NCI-H2081 treated with DMSO at 0.1 percent for 48 hours (cell line): ENCODE data around the gene SMARCD2.

Experiments
- DNase-seq: peaks from one replicate; lab custom pipeline; 2025; lab: John Stamatoyannopoulos, UW

The SMARCD2 gene

DNA sequence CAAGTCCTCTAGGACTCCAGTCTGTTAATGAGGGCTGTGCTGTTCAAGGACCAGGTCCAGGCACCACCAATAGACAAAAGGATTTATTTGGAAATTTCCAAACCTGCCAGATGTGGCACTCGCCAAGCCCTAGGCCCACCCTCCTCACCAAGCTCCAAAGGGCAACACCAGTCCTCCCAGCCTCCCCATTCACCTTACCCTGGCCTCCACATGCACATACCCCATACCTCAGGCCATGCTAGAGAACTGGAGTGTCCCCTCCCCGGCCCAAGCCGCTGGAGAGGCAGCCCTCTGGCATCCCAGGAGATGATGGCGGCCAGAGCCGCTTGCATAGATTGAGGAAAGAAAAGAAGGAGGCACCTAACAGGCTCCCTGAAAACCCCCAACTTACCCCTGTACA is 10.5 kb downstream of the SMARCD2 start:
- no peak for DNase-seq

DNA sequence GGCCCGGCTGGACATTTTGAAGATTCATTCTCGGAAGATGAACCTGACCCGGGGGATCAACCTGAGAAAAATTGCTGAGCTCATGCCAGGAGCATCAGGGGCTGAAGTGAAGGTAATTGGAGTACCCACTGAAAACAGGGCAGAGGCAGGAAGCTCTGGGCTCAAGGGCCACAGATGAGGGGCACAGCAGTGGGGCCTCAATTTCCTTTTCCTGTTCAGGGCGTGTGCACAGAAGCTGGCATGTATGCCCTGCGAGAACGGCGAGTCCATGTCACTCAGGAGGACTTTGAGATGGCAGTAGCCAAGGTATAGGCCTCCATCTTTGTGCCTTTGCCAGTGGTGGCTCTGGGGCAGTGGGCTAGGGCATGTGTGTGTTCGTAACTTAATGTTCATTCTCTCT is 11.0 kb downstream of the SMARCD2 start:
- DNase-seq, result no peak

DNA sequence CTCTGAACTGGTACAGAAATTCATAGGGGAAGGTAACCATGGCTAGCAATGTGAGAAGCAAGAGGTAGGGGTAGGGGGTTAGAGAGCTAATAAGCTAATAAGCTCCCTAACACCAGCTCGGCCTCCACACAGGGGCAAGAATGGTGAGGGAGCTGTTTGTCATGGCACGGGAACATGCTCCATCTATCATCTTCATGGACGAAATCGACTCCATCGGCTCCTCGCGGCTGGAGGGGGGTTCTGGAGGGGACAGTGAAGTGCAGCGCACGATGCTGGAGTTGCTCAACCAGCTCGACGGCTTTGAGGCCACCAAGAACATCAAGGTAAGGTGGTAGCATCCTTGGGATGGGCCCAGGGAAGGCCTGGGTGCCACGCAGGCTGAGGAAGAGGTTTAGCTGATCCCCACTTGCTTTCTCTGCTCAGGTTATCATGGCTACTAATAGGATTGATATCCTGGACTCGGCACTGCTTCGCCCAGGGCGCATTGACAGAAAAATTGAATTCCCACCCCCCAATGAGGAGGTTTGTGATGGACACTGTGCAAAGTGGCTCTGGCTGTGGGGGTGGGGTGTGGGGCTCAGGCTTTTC is 11.5 kb downstream of the SMARCD2 start:
- DNase-seq, result no peak

DNA sequence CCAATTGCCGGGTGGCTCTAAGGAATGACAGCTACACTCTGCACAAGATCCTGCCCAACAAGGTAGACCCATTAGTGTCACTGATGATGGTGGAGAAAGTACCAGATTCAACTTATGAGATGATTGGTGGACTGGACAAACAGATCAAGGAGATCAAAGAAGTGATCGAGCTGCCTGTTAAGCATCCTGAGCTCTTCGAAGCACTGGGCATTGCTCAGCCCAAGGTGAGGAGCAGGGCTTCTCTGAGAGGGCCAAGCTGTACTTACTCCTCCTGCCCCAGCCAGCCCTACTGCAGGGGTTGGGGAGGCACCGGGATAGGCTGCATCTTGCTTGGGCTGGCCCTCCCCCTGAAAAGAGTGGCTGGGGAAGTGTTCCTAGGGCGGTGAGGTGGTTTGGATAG is 12.2 kb downstream of the SMARCD2 start:
- DNase-seq, result no peak

DNA sequence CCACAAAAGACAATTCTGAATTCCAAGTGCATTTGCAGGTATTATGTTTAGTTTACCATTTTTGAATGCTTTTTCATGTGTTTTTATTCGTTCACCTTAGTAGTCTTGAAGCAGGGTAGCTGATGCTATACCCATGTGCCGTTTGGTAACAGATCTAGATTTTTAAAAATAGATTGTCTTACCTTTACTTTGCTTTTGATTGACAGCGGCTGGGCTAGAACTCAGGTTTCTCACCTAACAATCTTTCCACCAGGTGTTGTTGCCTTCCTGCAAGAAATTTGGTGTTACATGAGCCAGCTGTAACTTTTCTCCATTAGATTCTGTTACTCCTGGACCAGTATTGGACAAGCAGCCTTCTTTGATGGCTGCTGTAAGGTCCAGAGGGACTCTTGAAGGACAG is 13.5 kb downstream of the SMARCD2 start:
- no peak for DNase-seq

DNA sequence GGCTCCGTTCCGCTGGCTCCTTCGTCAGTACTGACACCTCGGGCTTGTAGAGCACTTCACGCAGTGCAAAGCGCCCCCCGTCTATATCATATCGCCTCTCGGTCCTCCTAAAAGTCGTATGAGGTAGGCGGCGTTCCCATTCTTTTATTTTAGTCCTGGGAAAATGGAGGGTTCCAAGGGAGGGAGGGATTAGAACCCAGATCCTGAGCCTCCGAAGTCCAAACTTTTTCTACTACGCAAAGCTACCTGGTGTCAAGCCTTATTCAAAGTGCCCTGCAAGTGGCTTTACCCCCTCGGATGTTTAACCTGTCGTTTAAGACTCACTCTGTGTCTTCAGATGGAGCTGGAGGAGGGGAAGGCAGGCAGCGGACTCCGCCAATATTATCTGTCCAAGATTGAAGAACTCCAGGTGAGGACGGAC is 14.7 kb downstream of the SMARCD2 start:
- no peak for DNase-seq

DNA sequence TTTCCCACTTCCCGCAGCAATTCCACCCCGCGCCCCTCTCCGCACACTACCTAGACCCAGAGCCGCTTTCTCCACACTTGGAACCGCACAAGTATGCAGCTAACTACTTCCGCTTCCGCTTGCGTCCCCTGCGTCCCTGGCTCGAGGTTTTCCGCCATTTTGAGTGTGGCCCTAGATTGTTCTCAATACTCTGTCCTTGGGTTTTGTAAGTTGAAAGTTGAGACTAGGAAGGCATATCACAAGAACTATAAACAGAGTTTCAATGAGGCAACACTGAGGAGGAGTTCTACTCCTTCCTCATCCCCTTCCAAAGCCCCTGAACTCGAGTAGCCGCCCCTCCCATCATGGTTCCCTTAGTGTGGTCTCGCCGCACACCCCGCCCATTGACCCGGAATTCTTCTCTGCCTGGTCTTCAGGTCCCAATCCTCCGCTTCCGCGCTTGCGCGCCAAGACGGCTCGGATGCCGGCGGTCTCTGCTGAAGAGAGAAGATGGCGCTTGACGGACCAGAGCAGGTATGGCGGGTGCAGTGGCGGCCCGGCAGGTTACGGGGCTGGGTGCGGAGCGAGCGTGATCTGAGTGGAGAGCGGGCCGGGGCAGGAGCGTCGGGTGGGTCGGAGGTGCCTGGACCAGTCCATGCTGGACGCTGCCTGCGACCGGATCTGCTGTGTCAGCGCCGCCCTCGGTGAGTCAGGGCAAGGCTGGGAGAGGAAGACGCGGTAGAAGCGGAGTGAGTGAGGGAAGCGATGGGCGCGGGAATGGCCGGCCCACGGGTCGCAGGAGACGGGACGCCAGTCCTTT is 15.3 kb downstream of the SMARCD2 start, which contains the start of the genes FTSJ3 and PSMC5:
TSS of gene FTSJ3 (minus strand) at position 662 of the 799 bp plus-strand sequence. CDS start 761 bp downstream, outside the sequence.
TSS of gene PSMC5 (plus strand) at position 430 of the 799 bp plus-strand sequence. CDS start at position 490, 60 bp downstream.
- DNase-seq, result peak; percentile 92

DNA sequence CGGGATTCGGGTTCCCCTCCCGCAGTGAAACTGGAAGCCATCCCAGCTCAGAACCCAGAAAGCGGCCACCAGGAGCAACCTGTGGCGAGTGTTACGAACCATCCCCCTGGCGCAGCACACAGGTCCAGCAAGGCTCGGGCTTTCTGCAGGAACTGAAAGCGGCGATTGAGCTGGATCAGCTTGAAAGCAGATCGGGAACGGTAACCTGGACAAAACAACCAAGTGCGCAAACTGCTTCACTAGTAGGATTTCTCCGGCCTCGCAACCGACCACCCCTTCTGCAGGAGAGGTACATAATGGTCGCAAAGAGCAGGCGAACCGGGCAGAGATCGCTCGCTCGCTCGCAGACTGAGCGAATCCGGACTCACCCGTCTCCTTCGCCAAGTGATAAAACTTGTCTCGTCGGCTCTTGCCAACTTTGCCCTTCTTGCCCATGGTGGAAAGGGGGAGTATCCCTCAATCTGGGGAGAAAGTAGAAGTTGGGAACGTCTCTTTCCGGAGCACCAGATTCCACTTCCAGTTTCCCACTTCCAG is 15.9 kb downstream of the SMARCD2 start:
- no peak for DNase-seq

DNA sequence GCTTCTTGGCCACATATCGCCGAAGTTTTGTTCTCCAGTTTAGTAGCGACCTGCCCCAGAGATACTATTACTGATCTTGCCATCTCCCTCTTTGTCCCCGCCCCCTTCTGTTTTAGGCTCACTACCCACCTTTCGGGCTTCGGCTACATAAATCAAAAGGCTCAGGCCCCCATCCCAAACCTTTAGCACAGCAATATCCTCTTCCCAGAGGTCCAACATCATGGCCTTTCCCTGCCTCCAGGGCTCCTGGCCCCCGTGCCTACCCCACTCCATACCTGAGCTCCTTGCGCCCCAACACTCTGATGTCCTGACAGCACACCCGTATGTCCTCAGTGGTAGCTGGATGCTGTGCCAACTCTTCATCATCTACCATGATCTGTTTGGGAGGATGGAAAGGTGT is 18.1 kb downstream of the SMARCD2 start:
- DNase-seq, result no peak

DNA sequence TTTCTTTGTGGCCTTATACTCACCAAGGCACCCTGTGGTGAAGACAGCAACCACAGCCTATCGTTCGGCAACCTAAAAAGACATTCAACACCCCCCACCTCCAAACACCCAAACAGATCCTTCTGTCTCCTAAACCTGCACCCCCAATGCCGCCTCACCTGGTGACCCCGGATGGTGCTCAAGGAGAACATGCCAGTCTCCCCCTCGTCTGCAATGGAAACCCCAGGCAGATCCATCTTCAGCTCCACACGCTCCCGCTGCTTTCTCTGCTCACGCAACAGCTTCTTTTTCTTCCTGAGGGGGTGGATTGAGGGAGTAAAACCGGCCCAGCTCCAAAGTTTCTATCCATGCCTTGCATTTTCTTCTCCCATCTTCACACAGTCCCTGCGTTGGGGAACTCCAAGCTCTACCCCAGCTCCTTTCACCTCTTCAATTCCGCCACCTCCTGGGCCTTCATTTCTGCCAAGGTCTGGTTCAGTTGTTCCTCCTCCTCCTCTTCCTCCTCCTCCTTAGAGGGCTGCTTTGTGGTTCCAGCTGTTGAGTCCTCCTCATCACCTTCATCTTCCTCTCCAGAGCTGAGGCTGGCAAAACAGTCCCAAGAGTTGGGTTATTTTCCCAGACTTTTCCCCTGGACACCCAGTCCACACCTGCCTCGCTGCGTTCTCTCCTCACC is 18.7 kb downstream of the SMARCD2 start:
- no peak for DNase-seq

DNA sequence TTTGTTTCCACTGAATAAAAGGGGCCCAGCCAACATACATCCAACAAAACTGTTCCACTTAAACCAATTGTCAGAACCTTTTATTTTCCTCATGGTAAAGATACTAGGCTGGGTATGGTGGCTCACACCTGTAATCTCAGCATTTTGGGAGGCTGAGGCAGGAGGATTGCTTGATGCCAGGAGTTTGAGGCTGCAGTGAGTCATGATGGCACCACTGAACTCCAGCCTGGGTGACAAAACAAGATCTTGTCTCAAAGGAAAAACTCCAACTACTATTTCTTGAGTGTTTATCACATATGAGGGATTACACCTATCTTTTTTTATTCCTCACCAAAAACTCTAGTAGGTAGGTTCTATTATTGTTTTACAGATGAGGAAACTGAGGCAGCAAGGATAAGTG is 19.9 kb downstream of the SMARCD2 start:
- no peak for DNase-seq

DNA sequence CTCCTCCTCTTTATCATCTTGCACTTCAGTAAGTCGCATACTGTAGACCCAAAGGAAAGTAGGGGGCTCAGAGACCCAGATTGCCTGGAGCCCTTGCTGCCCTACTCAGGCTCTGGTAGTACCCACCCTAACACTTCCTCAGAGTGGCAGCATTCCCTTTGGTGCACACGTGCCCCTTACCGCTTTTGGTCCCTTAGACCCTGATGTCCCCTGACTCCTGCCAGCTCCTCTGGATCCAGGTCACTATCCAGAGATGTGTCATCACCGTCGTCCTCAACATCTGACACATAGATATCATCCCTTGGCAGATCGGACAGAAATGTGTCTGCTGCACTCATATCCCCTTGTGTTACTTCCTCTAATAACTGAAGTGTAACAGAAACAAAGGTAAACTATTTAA is 20.7 kb downstream of the SMARCD2 start:
- no peak for DNase-seq

DNA sequence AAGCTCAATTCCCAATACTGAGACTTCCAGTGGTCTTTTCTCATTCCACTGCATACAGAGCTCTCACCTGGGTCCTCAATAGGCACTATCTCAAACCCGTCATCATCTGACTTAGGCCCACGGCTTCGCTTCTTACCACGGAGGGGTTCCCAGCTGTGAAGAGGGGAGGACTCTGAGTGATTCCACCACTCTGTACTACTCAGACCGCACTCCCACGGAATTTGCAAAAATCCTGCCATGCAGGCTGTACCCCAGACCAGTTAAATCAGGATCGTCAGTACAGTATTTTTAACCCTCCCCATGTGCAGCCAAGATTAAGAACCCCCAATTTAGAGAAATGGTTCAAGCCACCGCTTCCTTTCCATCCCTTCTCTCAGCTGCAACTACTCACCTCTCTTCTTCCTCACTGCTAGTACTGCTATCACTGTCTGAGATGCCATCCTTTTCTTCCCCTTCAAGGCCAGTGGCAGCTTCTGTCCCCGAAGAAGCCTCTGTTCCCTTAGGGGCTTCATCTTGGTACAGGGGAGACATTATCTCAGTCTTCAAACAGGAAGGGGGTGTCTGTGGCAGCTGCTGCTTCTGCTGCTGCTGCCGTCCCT is 21.4 kb downstream of the SMARCD2 start:
- DNase-seq, result no peak

DNA sequence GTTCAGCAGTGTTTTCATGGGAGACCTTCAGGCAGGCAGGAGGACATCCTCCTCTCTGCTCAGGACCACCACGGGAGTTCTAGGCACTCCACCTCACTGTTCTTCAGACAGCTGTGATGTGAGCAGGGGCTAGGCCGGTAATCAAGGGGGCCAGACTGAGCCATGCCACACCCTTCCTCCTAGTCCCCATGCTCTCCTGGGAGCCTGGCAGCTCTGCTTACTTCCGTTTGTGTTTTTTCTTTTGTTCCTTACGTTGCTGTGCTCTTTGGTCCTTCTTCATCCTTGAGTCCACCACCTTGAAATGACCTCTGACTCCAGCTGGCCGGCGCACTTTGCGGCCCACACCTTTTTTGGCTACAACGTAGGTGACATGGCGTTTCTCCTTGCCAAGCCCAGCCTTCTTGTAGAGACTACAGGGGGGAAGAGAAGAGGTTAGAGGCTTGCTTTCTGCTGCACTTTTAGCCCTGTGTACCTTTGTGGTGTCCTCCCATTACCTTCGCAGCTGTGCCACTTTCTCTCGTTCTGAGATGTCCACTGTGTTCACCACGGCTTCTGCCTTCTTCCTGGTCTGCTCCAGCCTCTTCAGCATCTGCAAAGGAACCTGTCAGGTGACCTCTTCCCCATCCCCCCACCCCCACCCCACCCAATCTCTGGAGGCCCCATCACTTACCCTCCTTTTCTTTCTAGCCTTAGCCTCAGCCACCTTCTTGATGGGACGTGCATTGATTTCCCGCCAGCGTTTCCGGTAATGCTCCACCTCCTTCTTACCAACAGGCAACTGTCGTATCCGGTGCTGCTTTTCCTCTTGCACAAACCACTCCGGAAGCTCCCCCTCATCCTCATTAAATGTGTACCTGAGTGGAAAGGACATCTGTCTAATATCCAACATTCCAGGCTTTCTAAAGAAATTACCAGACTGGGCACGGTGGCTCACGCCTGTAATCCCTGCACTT is 22.6 kb downstream of the SMARCD2 start:
- DNase-seq, result no peak

DNA sequence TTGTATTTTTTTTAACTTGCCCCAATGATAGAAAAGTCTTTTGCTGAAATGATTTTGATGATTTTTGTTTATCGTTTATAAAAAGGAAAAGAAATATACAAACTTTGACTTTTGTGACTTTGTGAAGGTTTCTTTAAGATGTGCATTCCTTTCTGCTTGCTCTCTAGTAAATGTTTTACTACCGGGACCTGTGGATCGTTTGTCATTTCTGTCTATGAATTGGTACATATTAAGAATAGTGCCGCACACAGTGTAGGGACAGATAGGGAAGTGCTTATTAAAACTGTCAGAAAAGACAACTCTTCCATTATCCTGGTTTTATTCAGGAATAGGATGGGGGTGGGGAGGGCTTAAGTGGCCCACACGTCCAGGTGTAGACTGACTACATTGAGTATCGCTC is 23.4 kb downstream of the SMARCD2 start:
- DNase-seq, result no peak

DNA sequence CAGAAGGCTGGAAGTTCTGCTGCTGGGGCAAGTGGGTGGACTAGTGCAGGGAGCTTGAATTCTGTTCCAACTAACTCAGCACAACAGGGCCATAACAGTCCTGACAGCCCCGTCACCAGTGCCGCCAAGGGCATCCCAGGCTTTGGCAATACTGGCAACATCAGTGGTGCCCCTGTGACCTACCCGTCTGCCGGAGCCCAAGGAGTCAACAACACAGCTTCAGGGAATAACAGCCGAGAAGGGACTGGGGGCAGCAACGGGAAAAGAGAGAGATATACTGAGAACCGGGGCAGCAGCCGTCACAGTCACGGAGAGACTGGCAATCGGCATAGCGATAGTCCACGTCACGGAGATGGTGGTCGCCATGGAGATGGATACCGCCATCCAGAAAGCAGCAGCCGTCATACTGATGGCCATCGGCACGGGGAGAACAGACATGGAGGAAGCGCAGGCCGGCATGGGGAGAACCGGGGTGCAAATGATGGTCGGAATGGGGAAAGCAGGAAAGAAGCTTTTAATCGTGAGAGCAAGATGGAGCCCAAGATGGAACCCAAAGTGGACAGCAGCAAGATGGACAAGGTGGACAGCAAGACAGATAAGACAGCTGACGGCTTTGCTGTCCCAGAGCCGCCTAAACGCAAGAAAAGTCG is 24.6 kb downstream of the SMARCD2 start:
- DNase-seq, result no peak

DNA sequence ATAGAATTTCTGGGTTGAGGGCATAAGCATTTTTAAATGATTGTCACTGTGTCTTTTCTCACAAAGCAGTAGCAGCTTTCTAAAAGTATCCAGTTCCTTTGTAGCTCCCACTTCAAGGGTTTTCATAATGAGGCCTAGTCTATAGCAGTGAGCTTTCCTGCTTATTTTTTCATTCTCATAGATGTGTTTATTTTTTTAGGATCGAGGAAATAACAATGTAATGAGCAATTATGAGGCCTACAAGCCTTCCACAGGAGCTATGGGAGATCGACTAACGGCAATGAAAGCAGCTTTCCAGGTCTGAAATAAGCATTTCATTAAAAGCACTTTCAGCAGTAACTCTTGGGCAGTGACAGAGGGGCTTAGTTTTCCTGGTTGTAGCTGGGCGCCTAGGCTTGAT is 25.8 kb downstream of the SMARCD2 start:
- DNase-seq, result no peak

DNA sequence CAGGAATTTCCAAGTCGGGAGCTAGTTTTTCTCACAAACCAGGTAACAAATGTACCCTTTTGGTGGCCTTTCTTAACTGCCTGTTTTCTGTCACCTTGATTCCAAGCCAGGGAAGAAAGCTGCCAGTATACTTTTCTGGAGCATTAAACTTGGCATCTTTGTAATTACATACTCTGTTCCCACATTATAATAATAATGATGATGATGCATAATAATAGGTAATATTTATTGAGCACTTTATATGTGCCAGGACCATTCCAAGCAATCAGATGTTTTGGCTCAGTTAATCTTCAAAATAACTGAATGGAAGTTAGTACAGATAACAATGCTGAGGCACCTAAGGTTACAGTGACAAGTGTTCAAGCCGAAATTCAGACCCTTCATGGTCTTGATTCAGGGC is 26.4 kb downstream of the SMARCD2 start:
- DNase-seq, result no peak

DNA sequence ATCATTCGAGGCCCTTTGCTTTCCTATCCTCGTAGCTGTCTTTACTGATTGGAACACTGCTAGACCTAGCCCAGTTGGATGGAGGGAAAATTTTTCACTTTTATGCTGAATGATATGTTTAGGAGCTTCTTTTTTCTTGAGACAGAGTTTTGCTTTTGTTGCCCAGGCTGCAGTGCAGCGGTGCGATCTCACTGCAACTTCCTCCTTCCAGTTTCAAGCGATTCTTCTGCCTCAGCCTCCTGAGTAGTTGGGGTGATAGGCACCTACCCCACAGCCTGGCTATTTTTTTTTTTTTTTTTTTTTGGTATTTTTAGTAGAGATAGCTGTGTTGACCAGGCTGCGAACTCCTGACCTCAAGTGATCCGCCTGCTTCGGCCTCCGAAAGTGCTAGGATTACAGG is 32.5 kb downstream of the SMARCD2 start:
- DNase-seq, result no peak

DNA sequence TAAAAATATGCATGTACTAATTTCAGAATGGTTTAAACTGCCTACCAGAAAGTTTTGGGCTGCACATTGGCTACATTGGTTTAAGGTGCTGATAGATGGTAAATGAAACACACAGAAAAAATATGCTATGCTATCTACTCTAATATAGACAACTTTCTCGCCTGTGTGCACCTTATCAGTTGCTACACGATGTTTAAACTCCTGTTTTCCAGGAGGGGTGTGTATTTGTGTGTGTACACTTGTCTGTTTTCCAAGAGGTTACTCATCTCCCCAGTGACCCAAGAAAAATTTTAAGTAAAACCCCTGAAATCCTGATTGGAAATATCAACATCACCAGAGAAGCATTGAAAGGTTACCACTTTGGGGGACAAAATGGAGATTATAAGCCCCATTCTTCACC is 36.9 kb downstream of the SMARCD2 start:
- DNase-seq, result no peak

DNA sequence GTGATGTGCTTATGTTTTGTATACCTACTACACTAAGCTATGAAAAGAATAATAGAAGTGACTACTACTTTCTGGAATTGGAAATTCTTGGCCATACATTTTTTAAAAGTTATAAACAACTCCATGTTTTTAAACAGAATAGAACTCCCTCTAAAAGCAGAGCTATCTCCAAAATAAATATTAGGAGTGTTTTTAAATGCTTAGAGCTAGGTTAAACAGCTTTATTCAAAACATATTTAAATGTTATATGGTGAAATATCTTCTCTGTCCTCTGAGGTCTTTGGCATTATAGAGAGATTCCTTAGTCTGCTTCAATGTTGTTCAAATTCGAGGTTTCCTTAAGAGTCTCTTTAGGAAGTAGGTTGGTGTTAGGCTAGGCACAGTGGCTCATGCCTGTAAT is 38.2 kb downstream of the SMARCD2 start:
- no peak for DNase-seq
